Pons (tissue), 1 donor: ENCODE results near the gene CDH5.
"Not testable (repeated sequence)": the region's sequence is repeated elsewhere in the genome, so short reads cannot be mapped to it uniquely, and the experiment has no call there.

Source experiments
- DNase-seq: peaks from one replicate; pipeline ENCODE4 v3.0.0-alpha.2; 2016; ENCODE audit warnings: low spot score

CDH5 gene

GRCh38 chr16:66366433-66367299 is at the start of gene CDH5:
Gene CDH5 (plus strand): TSS chr16:66366691. CDS start chr16:66379338, 12,647 bp downstream.
- DNase-seq: no peak

- DNase-seq: no peak
Measured at GRCh38 chr16:66318505-66318904, 48.0 kb upstream of the CDH5 start.

- no peak for DNase-seq
Measured at GRCh38 chr16:66320774-66321173, 45.7 kb upstream of the CDH5 start.

- no peak for DNase-seq
Measured at GRCh38 chr16:66322174-66322573, 44.3 kb upstream of the CDH5 start.

- peak; percentile 68 for DNase-seq
Measured at GRCh38 chr16:66324815-66325515, 41.5 kb upstream of the CDH5 start.

- DNase-seq: no peak
Measured at GRCh38 chr16:66325717-66326376, 40.6 kb upstream of the CDH5 start.

GRCh38 chr16:66326991-66327513 is 39.4 kb upstream of the CDH5 start:
- DNase-seq: peak; percentile 75

- no peak for DNase-seq
Measured at GRCh38 chr16:66328282-66328681, 38.2 kb upstream of the CDH5 start.

GRCh38 chr16:66331464-66331863 is 35.0 kb upstream of the CDH5 start:
- DNase-seq: not testable (repeated sequence)

GRCh38 chr16:66332634-66333610 is 33.6 kb upstream of the CDH5 start:
- no peak for DNase-seq

- DNase-seq: peak; percentile 85
Measured at GRCh38 chr16:66334853-66335574, 31.5 kb upstream of the CDH5 start.

- DNase-seq: peak; percentile 89
Measured at GRCh38 chr16:66335704-66336329, 30.7 kb upstream of the CDH5 start.

GRCh38 chr16:66337463-66338188 is 28.9 kb upstream of the CDH5 start:
- DNase-seq: no peak

- no peak for DNase-seq
Measured at GRCh38 chr16:66342294-66342900, 24.1 kb upstream of the CDH5 start.

- DNase-seq: peak; percentile 64
Measured at GRCh38 chr16:66344533-66345145, 21.9 kb upstream of the CDH5 start.

- DNase-seq: no peak
Measured at GRCh38 chr16:66346221-66346620, 20.3 kb upstream of the CDH5 start.

- DNase-seq: no peak
Measured at GRCh38 chr16:66352304-66352703, 14.2 kb upstream of the CDH5 start.

- DNase-seq: no peak
Measured at GRCh38 chr16:66353055-66353454, 13.4 kb upstream of the CDH5 start.
